Measurements from ENCODE around the gene CHCHD5. TPM values are rescaled to one million over a fixed set of nuclear protein-coding genes. Genes with fewer than 3 reads are reported as not detected.

The CHCHD5 gene
- total and polyA plus RNA-seq, 2 of the 8 experiments (the other 6 are each of a cell fraction or from before 2014, with no cell fraction given): 27.2 to 71.5 TPM

DNA sequence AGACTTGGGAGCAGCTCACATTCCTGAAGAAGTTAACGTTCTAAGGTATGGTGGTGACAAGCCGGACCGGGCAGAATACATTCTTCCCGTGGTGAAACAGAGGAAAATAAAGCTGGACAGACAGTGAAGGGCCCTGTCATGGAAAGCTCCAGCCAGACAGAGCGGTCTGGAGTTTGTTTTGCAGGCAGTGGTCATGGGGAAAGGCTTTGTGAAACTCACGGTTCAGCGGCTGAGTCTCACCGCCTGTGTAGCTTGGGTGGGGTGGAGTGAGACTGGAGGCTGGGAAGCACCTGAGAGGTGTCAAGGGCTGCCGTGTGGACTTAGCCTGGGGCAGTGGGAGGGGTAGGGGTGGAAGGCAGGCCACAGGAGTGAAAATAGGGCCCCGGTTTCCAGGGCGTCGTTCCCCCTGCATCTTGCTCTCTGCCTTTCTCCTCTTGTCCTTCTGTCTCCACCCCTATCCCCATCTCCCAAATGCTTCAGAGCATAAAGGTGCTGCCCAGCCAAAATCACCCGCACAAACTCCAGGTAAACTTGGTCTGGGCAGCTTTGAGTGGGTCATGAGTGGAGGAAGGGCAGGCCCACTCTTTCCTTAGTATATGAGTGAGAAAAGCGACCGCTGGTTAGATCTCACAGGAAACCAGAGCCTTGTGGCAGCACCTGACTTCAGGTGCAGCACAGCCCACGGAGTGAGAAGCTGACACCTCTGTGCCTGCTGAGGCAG, 49.9 kb downstream of the CHCHD5 start:
- Histone ChIP-seq H3K4me3 (ENCODE audit: extremely low read depth in 1 of 4, insufficient read depth in 2 of 4, low read depth in 3 of 4, low read length in 4 of 4) (no peak overlapping the region), H3K4ac (replicated peaks; ENCODE audit: insufficient read length, low read depth, low read length) (no peak overlapping the region), H3K18ac (ENCODE audit: extremely low read depth, low read length) (no peak overlapping the region), H4K91ac (replicated peaks; ENCODE audit: insufficient read length, low read length) (no peak overlapping the region), H2BK120ac (replicated peaks; ENCODE audit: low read depth, low read length) (no peak overlapping the region), H3K9me3 (ENCODE audit: insufficient read depth in 2 of 2, low read depth in 1 of 2, low read length in 1 of 2) (no peaks in the 10 kb centered on the region), H3K4me2 (ENCODE audit: insufficient read depth in 1 of 2, low read depth in 2 of 2, low read length in 2 of 2) (no peak overlapping the region), H2BK15ac (ENCODE audit: low read length) (no peak overlapping the region), H4K5ac (ENCODE audit: insufficient read length, low read depth, low read length) (no peak overlapping the region), H3K14ac (ENCODE audit: insufficient read length) (no peak overlapping the region), H3K79me1 (ENCODE audit: low read depth, low read length) (no peaks in the 10 kb centered on the region; the same call in 1 of the 2 replicates), H3K56ac (replicated peaks; ENCODE audit: insufficient read length, low read depth, low read length) (no peak overlapping the region), H2BK20ac (ENCODE audit: low read length) (no peak overlapping the region), H3K4me1 (replicated peaks in 1 of 4; ENCODE audit: control insufficient read depth in 3 of 4, insufficient read depth in 4 of 4, low read length in 3 of 4) (peaks cover 0 to 10% (median 6%) of the 10 kb centered on the region in 4 experiments; a peak in 4 of 7 replicates), H3K23ac (ENCODE audit: insufficient read length) (no peak overlapping the region), H4K8ac (ENCODE audit: extremely low read depth, insufficient read depth, low read length) (peak overlapping the region; percentile 9; the same call in 1 of the 2 replicates), H3K23me2 (ENCODE audit: low read depth, low read length) (no peaks in the 10 kb centered on the region; the same call in 1 of the 2 replicates), H3K79me2 (ENCODE audit: control insufficient read depth in 1 of 2, insufficient read depth in 2 of 2, low read length in 2 of 2) (no peaks in the 10 kb centered on the region), H4K20me1 (replicated peaks in 1 of 2; ENCODE audit: control insufficient read depth in 1 of 2, insufficient read depth in 2 of 2, low read length in 2 of 2) (no peaks in the 10 kb centered on the region), H3K27ac (ENCODE audit: low read depth, low read length) (no peak overlapping the region; the same call in 1 of the 2 replicates), H2BK5ac (ENCODE audit: low read depth, low read length) (no peak overlapping the region), H2AFZ (ENCODE audit: low read length) (no peak overlapping the region), H2AK5ac (ENCODE audit: low read depth, low read length) (no peak overlapping the region), H3K9ac (replicated peaks in 1 of 4; ENCODE audit: extremely low read depth in 1 of 4, low read depth in 3 of 4, low read length in 3 of 4) (no peak overlapping the region), H2BK12ac (ENCODE audit: low read depth, low read length) (no peak overlapping the region), H3K36me3 (ENCODE audit: control insufficient read depth in 2 of 4, insufficient read depth in 4 of 4, low read length in 3 of 4) (no peaks in the 10 kb centered on the region), H3K27me3 (replicated peaks in 1 of 4; ENCODE audit: control insufficient read depth in 3 of 4, extremely low read depth in 1 of 4, insufficient read depth in 3 of 4, low read length in 3 of 4) (no peaks in the 10 kb centered on the region)
- DNase-seq (ENCODE audit: low read depth in 1 of 2, low spot score in 2 of 2) (no peak), FAIRE-seq (no peak)
- POLR2A ChIA-PET (ENCODE audit: partially characterized antibody): interaction anchor here (0.7 to 5.9 kb wide), 3 partner anchors 12 to 514 kb away, joined by 3 to 40 read pairs (median 3); partner anchors contain the start of gene SLC20A1
- CTCF ChIA-PET (ENCODE audit: partially characterized antibody): interaction anchor here (0.6 to 5.6 kb wide), 8 partner anchors 11 to 103 kb away, joined by 3 to 32 read pairs (median 4); partner anchors contain the start of genes NT5DC4 and SLC20A1
- TF ChIP-seq SP2 (IDR thresholded peaks at IDR 0.05; ENCODE audit: low read length) (no peak), KDM4A (IDR thresholded peaks at IDR 0.05; ENCODE audit: low read depth, low read length, severe bottlenecking) (no peak), RBBP5 (IDR thresholded peaks at IDR 0.05; ENCODE audit: borderline replicate concordance, low read depth, low read length) (no peak), TBP (IDR thresholded peaks at IDR 0.05; ENCODE audit: low read depth, low read length) (no peak), POLR2AphosphoS5 (IDR thresholded peaks at IDR 0.05; ENCODE audit: low read depth, low read length) (no peak), ASH2L (IDR thresholded peaks at IDR 0.05; ENCODE audit: low read length) (no peak), SP1 (IDR thresholded peaks at IDR 0.05; ENCODE audit: low read depth, low read length) (no peak)
- 90% methylated on average over 16 of the region's 16 CpGs; no CpG with 5 or more reads in 1 of the 2 experiments for WGBS, 2 experiments (ENCODE audit: extremely low coverage in 1 of 2, insufficient coverage in 1 of 2, insufficient read length in 1 of 2, insufficient replicate concordance in 2 of 2, low coverage in 1 of 2, low lambda C conversion rate in 2 of 2, missing lambda C conversion rate in 1 of 2)

Measured in H1 (cell line).